GM12874 (cell line): ENCODE data around the gene ADAMTSL3.

Experiments
- CTCF ChIP-seq: IDR thresholded peaks from 2 replicates; pipeline ENCODE4 v1.5.1; 2011; ENCODE audit warnings: low read depth, mild to moderate bottlenecking, control low read depth, low read length, moderate library complexity; ENCODE audit not compliant: insufficient read depth

The ADAMTSL3 gene

GRCh38 chr15:83999396-84000135, 345.6 kb downstream of the ADAMTSL3 start:
- no peak for TF ChIP-seq CTCF

GRCh38 chr15:84001037-84001436, 347.1 kb downstream of the ADAMTSL3 start:
- TF ChIP-seq CTCF, result no peak

DNA sequence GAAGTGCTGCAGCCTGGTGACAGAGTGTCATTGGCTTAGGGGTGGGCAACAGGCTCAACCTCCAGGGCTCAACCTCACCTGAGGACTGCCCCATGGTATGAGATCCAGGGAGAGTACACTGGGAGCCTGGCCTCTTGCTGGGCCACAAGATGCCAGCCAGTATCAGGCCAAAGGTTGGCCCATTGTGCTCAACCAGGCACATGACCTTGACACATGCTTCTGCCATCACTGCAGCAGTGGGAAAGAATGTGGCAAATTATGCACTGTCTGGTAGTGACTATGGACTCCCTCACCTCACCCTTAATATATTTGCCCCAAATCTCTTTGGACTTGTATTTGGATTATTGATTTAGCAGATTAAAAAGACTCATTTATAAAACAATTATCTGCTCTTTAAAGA, 347.7 kb downstream of the ADAMTSL3 start:
- TF ChIP-seq CTCF, result no peak

DNA sequence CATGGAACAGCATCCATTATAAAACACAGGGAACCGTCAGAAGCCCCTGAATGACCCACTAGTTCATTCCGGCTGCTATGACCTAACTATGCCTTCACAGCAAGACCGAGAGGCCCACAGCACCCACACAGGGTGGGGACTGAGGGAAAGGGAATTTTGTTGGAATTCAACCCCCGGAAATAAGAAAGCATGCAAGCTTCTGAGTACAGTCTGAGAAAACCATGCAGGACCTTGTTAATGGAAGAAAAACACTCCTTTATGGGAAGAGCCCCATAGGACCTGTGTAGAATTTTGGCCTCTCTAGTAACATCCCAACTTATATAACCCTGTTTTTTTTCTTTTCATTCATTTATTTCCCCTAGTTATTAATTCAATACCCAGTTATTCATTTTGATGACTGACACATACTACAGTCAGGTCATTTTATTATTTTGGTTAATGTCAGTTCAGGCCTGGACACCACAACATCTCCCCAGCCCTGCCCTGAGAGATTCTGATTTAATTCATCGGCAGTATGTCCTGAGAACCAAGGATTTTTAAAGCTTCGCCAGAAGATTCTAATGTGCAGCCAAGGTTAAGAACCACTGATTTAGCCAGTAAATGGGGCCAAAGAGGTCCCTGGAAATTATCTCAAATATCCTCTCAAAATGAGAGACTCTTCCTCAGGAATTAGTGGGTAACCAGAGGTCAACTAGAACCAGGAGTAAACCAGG, 350.0 kb downstream of the ADAMTSL3 start:
- TF ChIP-seq CTCF, result no peak

DNA sequence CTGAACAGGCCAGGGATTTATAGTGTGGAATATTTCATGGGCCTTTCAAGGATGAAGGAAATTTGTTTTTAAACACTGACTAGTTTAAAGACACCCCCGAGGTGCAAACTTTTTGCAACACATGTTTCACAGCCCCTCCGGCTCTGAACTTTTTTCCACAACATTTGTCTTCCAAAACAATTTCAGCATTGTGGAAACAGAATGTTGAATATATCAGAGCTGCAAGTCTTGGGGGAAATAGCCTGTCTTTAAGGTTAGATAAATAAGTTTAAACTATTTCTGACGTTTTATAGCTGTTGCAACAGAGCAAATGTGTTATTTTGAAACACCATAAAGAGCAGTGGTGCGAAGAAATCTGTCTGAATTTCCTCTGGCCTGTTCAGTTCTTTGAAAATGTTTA, 352.5 kb downstream of the ADAMTSL3 start:
- no peak for TF ChIP-seq CTCF

- no peak for TF ChIP-seq CTCF
Observed at GRCh38 chr15:84009616-84010015, 355.7 kb downstream of the ADAMTSL3 start.

DNA sequence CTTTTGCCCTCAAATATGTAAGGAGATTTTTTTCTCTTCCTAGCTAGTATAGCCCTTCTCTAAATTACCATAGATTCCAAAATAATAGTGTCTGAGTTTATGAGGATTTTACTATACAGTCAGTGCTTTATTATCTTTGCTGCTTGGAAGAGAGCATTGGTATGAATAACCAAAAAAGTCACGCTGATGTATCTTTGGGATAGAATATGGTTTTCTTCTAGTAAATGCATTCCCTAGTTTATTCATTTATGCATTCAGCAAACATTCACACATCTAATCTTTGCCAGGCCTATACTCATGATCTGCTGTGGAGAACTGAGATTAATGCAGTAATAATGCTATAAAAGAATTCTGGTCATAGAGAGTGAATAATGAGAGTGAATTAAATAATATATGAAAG, 356.3 kb downstream of the ADAMTSL3 start:
- no peak for TF ChIP-seq CTCF
